SK-N-SH (cell line): ENCODE measurements around the gene CDC73. TPM values are rescaled to one million over a fixed set of nuclear protein-coding genes. Genes with fewer than 3 reads are reported as not detected.

Source experiments
- CTCF ChIA-PET: fragments of 300-600, 350-600 bp; formaldehyde crosslinking; extraction: SDS; loops from one replicate; lab custom pipeline; 2021; lab: Yijun Ruan, JAX
- POLR2A ChIA-PET: fragments of 350-600 bp; sonication (Branson Sonifier 250); formaldehyde crosslinking; extraction: SDS; loops from one replicate; lab custom pipeline; 2020; ENCODE audit warnings: antibody characterized with exemption, inconsistent platforms; lab: Yijun Ruan, JAX
- DNase-seq: peaks from one replicate; pipeline ENCODE4 v3.0.0; 2012
- H2AFZ ChIP-seq: fragments of 200-600 bp; sonication (generic); 2 replicates; pipeline ENCODE4 v1.8.1; 2016; ENCODE audit warnings: antibody characterized with exemption, mild to moderate bottlenecking, low read depth
- H3F3A ChIP-seq: fragments of 200-600 bp; sonication (generic); replicated peaks from 2 replicates; pipeline ENCODE3; 2016; ENCODE audit warnings: antibody characterized with exemption, mild to moderate bottlenecking; ENCODE audit not compliant: insufficient read depth
- H3K27ac ChIP-seq, 2 experiments: fragments of 200-500 bp in 1 of 2; fragments of 200-600 bp in 1 of 2; sonication (Bioruptor generic) in 1 of 2; sonication (generic), shearing (Covaris generic) in 1 of 2; 2 replicates each; pipeline versions ENCODE4 v1.5.1 to v1.6.1; 2014 to 2016; ENCODE audit warnings: low read depth in 2 of 2, inconsistent platforms in 1 of 2, low read length in 1 of 2, mild to moderate bottlenecking in 1 of 2, mixed read lengths in 1 of 2
- H3K27me3 ChIP-seq: fragments of 200-600 bp; sonication (generic), shearing (Covaris generic); 2 replicates; pipeline ENCODE4 v1.6.1; 2016; ENCODE audit warnings: mixed run types; ENCODE audit not compliant: insufficient read depth
- H3K36me3 ChIP-seq, 2 experiments: fragments of 200-500 bp in 1 of 2; fragments of 200-600 bp in 1 of 2; sonication (Bioruptor generic) in 1 of 2; sonication (generic) in 1 of 2; replicated peaks in 1 of 2; 2 replicates each; pipeline versions ENCODE3 to v1.5.1; 2014 to 2016; ENCODE audit warnings: low read length in 1 of 2, mild to moderate bottlenecking in 1 of 2; ENCODE audit not compliant: insufficient read depth in 2 of 2, control insufficient read depth in 1 of 2
- H3K4me1 ChIP-seq, 2 experiments: fragments of 200-500 bp in 1 of 2; fragments of 200-600 bp in 1 of 2; sonication (Bioruptor generic) in 1 of 2; sonication (generic), shearing (Covaris generic) in 1 of 2; 2 replicates each; pipeline versions ENCODE4 v1.5.1 to v1.6.1; 2014 to 2016; ENCODE audit warnings: low read depth in 1 of 2, low read length in 1 of 2, mixed run types in 1 of 2; ENCODE audit not compliant: insufficient read depth in 2 of 2, control insufficient read depth in 1 of 2
- H3K4me2 ChIP-seq: fragments of 200-600 bp; sonication (generic), shearing (Covaris generic); 2 replicates; pipeline ENCODE4 v1.6.1; 2017; ENCODE audit warnings: mixed run types
- H3K4me3 ChIP-seq, 2 experiments: fragments of 200-500 bp in 1 of 2; fragments of 200-600 bp in 1 of 2; sonication (Bioruptor generic) in 1 of 2; sonication (generic), shearing (Covaris generic) in 1 of 2; 2 replicates each; pipeline versions ENCODE4 v1.5.1 to v1.8.1; 2014 to 2016; ENCODE audit warnings: low read depth in 2 of 2, inconsistent platforms in 1 of 2, low read length in 1 of 2, mild to moderate bottlenecking in 1 of 2, mixed read lengths in 1 of 2, moderate library complexity in 1 of 2
- H3K79me2 ChIP-seq: fragments of 200-600 bp; sonication (generic); 2 replicates; pipeline ENCODE4 v1.8.1; 2017; ENCODE audit warnings: mild to moderate bottlenecking; ENCODE audit not compliant: insufficient read depth
- H3K9ac ChIP-seq: fragments of 200-600 bp; sonication (generic); 2 replicates; pipeline ENCODE4 v1.6.1; 2017; ENCODE audit warnings: mixed run types
- H3K9me2 ChIP-seq: fragments of 200-600 bp; sonication (generic); 2 replicates; pipeline ENCODE4 v1.6.1; 2017; ENCODE audit warnings: mixed run types
- H3K9me3 ChIP-seq: fragments of 200-600 bp; sonication (generic); 2 replicates; pipeline ENCODE4 v1.6.1; 2017; ENCODE audit warnings: mixed run types, mild to moderate bottlenecking, moderate library complexity
- H4K20me1 ChIP-seq: fragments of 200-600 bp; sonication (generic); 2 replicates; pipeline ENCODE4 v1.6.1; 2017; ENCODE audit warnings: mild to moderate bottlenecking, mixed run types; ENCODE audit not compliant: insufficient read depth
- FOSL2 ChIP-seq: IDR thresholded peaks from 2 replicates; pipeline ENCODE4 v1.4.0; 2012; ENCODE audit warnings: low read depth, mild to moderate bottlenecking, moderate library complexity, borderline replicate concordance
- FOXM1 ChIP-seq: IDR thresholded peaks from 2 replicates; pipeline ENCODE4 v1.4.0; 2012; ENCODE audit warnings: low read depth, mild to moderate bottlenecking
- GABPA ChIP-seq: IDR thresholded peaks from 2 replicates; pipeline ENCODE4 v1.4.0; 2012; ENCODE audit warnings: low read depth, mild to moderate bottlenecking
- JUND ChIP-seq: IDR thresholded peaks from 2 replicates; pipeline ENCODE4 v1.4.0; 2012
- MAX ChIP-seq: IDR thresholded peaks from 2 replicates; pipeline ENCODE4 v1.4.0; 2012; ENCODE audit warnings: low read depth
- MXI1 ChIP-seq: IDR thresholded peaks from 2 replicates; pipeline ENCODE4 v1.6.1; 2012; ENCODE audit warnings: mild to moderate bottlenecking, low read depth, low read length, improper control_type of control experiment
- NFIC ChIP-seq: IDR thresholded peaks from 2 replicates; pipeline ENCODE4 v1.4.0; 2012; ENCODE audit warnings: borderline replicate concordance
- POLR2AphosphoS5 ChIP-seq: IDR thresholded peaks from 2 replicates; pipeline ENCODE4 v1.6.1; 2012; ENCODE audit warnings: low read depth, low read length
- RCOR1 ChIP-seq: fragments of 150-350 bp; IDR thresholded peaks from 2 replicates; pipeline ENCODE4 v1.6.1; 2017; ENCODE audit warnings: antibody characterized with exemption, low read length
- RFX5 ChIP-seq: IDR thresholded peaks from 2 replicates; pipeline ENCODE4 v1.6.1; 2012; ENCODE audit warnings: mild to moderate bottlenecking, improper control_type of control experiment, low read length
- RXRA ChIP-seq: IDR thresholded peaks from 2 replicates; pipeline ENCODE4 v1.4.0; 2012; ENCODE audit warnings: low read depth, mild to moderate bottlenecking, borderline replicate concordance
- SMC3 ChIP-seq: IDR thresholded peaks from 2 replicates; pipeline ENCODE4 v1.6.1; 2012; ENCODE audit warnings: low read depth, low read length, improper control_type of control experiment
- TAF1 ChIP-seq: IDR thresholded peaks from 2 replicates; pipeline ENCODE4 v1.6.1; 2012; ENCODE audit warnings: low read depth, mild to moderate bottlenecking, low read length, moderate library complexity, borderline replicate concordance
- TCF12 ChIP-seq: IDR thresholded peaks from 2 replicates; pipeline ENCODE4 v1.4.0; 2012
- YY1 ChIP-seq: IDR thresholded peaks from 2 replicates; pipeline ENCODE4 v1.4.0; 2012; ENCODE audit warnings: low read depth, mild to moderate bottlenecking
- ZBTB33 ChIP-seq: IDR thresholded peaks from 2 replicates; pipeline ENCODE4 v1.4.0; 2012; ENCODE audit warnings: low read depth, borderline replicate concordance
- WGBS: methylation state at CpG from one replicate; pipeline ENCODE4 v1.1.6; 2017; ENCODE audit warnings: low lambda C conversion rate; 5-methylcytosine and 5-hydroxymethylcytosine counted together
- polyA plus RNA-seq, 3 experiments: library from polyadenylated mRNA; depleted of rRNA; stranded (reverse); fragments of >200 nt; gene quantifications; 2 replicates each; pipeline ENCODE4 v1.2.3, GENCODE V29; 2012

CDC73 gene
- polyA plus RNA-seq, 1 of the 3 experiments (the other 2 are of a cell fraction), result 13.4 TPM

GRCh38 chr1:193113258-193113991 lies 8.4 kb upstream of the CDC73 start:
- no peaks in the 10 kb centered on the region for H3K9me2 ChIP-seq
- H2AFZ ChIP-seq, result 0 out of 2 replicates have a peak overlapping the region, but pooled peaks have one; percentile 14
- 88% methylated on average over 9 of the region's 9 CpGs for whole genome bisulfite sequencing

GRCh38 chr1:193113992-193114332 lies 7.9 kb upstream of the CDC73 start:
- TF ChIP-seq JUND (no peak), RFX5 (no peak), YY1 (no peak), FOXM1 (no peak), MAX (no peak), GABPA (no peak), NFIC (no peak), FOSL2 (no peak), TAF1 (no peak), MXI1 (no peak), ZBTB33 (no peak), RCOR1 (no peak), POLR2AphosphoS5 (no peak), RXRA (no peak)
- H3K9ac ChIP-seq, result no peak overlapping the region
- H3K9me2 ChIP-seq, result no peaks in the 10 kb centered on the region
- H3K79me2 ChIP-seq, result no peaks in the 10 kb centered on the region
- H3K4me2 ChIP-seq, result no peak overlapping the region
- no peak for DNase-seq
- H3K9me3 ChIP-seq, result no peaks in the 10 kb centered on the region
- H3K36me3 ChIP-seq, result no peaks in the 10 kb centered on the region
- H3F3A ChIP-seq, result peaks cover 5% of the 10 kb centered on the region
- H3K4me1 ChIP-seq, result peaks cover 2 to 15% of the 10 kb centered on the region in 2 experiments; a peak in 3 of 4 replicates
- 0 out of 2 replicates have a peak overlapping the region, but pooled peaks have one; percentile 14 for H2AFZ ChIP-seq
- H3K27ac ChIP-seq, result no peak overlapping the region
- H3K27me3 ChIP-seq, result no peaks in the 10 kb centered on the region
- CTCF ChIA-PET, result no interaction called here
- no peaks in the 10 kb centered on the region for H4K20me1 ChIP-seq
- POLR2A ChIA-PET, result no interaction called here
- H3K4me3 ChIP-seq, result no peak overlapping the region

More at GRCh38 chr1:193113258-193113991, 8.4 kb upstream of the CDC73 start:
- no peak overlapping the region for H3K4me2 ChIP-seq
- ChIA-PET CTCF (no interaction called here), POLR2A (no interaction called here)
- H3K9me3 ChIP-seq, result no peaks in the 10 kb centered on the region
- peaks cover 5% of the 10 kb centered on the region for H3F3A ChIP-seq
- TF ChIP-seq SMC3 (no peak), YY1 (no peak), RCOR1 (no peak), TCF12 (no peak)
- no peaks in the 10 kb centered on the region for H3K36me3 ChIP-seq
- no peak overlapping the region for H3K27ac ChIP-seq
- H3K79me2 ChIP-seq, result no peaks in the 10 kb centered on the region
- DNase-seq, result no peak
- no peaks in the 10 kb centered on the region for H3K27me3 ChIP-seq
- H3K9ac ChIP-seq, result no peak overlapping the region
- H4K20me1 ChIP-seq, result no peaks in the 10 kb centered on the region
- H3K4me3 ChIP-seq, result no peak overlapping the region
- peaks cover 2 to 15% of the 10 kb centered on the region in 2 experiments; a peak in 3 of 4 replicates for H3K4me1 ChIP-seq
